Medulla oblongata (tissue), 1 donor: Measurements from ENCODE around the gene SERPINB8.

Experiments used
- DNase-seq: peaks from one replicate; pipeline ENCODE4 v3.0.0-alpha.2; 2015; ENCODE audit errors: extremely low spot score

SERPINB8 gene

DNA sequence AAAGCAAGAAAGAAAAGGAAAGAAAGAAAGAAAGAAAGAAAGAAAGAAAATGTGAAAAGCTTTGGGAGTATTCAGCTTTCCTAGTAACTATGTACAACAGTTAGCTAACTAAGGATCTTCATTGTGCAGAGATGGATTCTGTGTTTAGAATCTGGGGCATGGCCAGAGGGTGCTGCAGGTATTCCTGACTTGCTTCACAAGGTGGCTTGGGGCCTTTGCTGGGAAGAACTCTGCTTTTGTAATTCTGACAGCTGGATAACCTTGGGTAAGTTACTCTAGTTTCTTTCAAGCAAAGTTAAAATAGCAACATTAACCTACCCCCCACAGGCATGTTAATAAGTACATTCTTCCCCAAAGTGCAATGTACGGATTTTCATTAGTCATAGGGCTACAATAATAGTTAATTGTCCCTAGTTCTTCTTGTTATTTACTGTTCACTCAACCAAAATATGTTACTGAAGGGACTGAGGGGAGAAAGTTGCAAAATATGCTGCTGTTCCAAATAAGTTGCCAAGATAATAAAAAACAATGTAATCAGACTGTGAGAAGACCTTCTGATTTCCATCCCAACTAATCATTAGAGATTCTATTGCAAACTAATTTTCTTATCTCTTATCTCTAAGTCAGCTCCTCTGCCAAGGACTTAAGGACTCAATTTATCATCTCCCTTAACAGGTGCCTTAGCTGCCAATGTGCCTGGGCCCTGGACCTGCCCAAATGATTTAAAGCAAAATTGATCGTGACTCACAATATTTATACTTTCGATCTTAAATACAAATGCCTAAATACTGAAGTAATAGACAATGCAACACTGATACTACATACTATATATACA lies 50.3 kb downstream of the SERPINB8 start:
- no peak for DNase-seq

DNA sequence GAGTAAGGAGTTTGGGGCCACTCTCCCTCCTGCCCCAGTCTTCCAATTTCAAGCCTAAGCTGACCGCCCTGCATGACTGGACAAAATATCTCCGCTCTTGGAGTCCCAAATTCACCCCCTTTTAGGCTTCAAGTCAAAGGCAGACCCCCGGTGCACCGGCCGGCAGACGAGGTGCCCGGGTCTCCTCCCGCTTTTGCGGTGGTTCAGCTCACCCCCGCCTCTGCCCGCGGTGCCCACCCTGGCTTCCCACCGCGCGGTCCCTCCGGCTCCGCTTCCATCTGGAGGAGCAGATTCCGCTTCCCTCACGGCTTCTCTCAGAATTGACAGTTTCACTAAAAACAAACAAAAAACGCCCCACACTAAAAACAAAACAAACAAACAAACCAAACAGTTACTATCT lies 56.5 kb downstream of the SERPINB8 start:
- no peak for DNase-seq

- DNase-seq: no peak
Observed at GRCh38 chr18:64027931-64028695, 58.2 kb downstream of the SERPINB8 start.

- DNase-seq: no peak
Observed at GRCh38 chr18:64029096-64029495, 59.2 kb downstream of the SERPINB8 start.

GRCh38 chr18:64031411-64031810 lies 61.5 kb downstream of the SERPINB8 start:
- no peak for DNase-seq

GRCh38 chr18:64032312-64032711 lies 62.4 kb downstream of the SERPINB8 start:
- DNase-seq: no peak

- peak; percentile 52 for DNase-seq
Observed at GRCh38 chr18:64037812-64038414, 68.0 kb downstream of the SERPINB8 start.
